Retina (tissue), 1 donor: Measurements from ENCODE around the gene POMC.
"Not testable (repeated sequence)": the region's sequence is repeated elsewhere in the genome, so short reads cannot be mapped to it uniquely, and the experiment has no call there.

Source experiments
- DNase-seq: peaks from one replicate; pipeline ENCODE4 v3.0.0-alpha.2; 2016

POMC gene

GRCh38 chr2:25131567-25132298 lies 36.6 kb downstream of the POMC start:
- DNase-seq: no peak

GRCh38 chr2:25131253-25131566 lies 37.2 kb downstream of the POMC start:
- DNase-seq: no peak

GRCh38 chr2:25129901-25130520 lies 38.4 kb downstream of the POMC start:
- no peak for DNase-seq

GRCh38 chr2:25127646-25128045 lies 40.7 kb downstream of the POMC start:
- DNase-seq: peak; percentile 12

- DNase-seq: not testable (repeated sequence)
Observed at GRCh38 chr2:25127071-25127470, 41.3 kb downstream of the POMC start.

- DNase-seq: no peak
Observed at GRCh38 chr2:25125976-25126375, 42.4 kb downstream of the POMC start.

- no peak for DNase-seq
Observed at GRCh38 chr2:25125189-25125588, 43.2 kb downstream of the POMC start.

- no peak for DNase-seq
Observed at GRCh38 chr2:25123682-25124081, 44.7 kb downstream of the POMC start.

- no peak for DNase-seq
Observed at GRCh38 chr2:25122367-25122766, 46.0 kb downstream of the POMC start.

GRCh38 chr2:25119263-25119662 lies 49.1 kb downstream of the POMC start:
- DNase-seq: no peak

GRCh38 chr2:25116956-25117355 lies 51.4 kb downstream of the POMC start:
- DNase-seq: no peak

- no peak for DNase-seq
Observed at GRCh38 chr2:25115902-25116301, 52.5 kb downstream of the POMC start.

- no peak for DNase-seq
Observed at GRCh38 chr2:25115249-25115883, 53.0 kb downstream of the POMC start.

- no peak for DNase-seq
Observed at GRCh38 chr2:25112113-25112512, 56.3 kb downstream of the POMC start.
